Skeletal muscle satellite cell (primary cell): ENCODE data around the gene SYT10.
"Not testable (repeated sequence)": the region's sequence is repeated elsewhere in the genome, so short reads cannot be mapped to it uniquely, and the experiment has no call there.

Source experiments
- H3K27me3 ChIP-seq: 2 replicates; pipeline ENCODE4 v1.7.0; 2013; ENCODE audit warnings: low read length; ENCODE audit not compliant: control insufficient read depth, insufficient read depth
- H3K36me3 ChIP-seq: 2 replicates; pipeline ENCODE4 v1.7.0; 2013; ENCODE audit warnings: mild to moderate bottlenecking, control low read depth, low read length; ENCODE audit not compliant: insufficient read depth
- H3K4me1 ChIP-seq: 2 replicates; pipeline ENCODE4 v1.7.0; 2013; ENCODE audit warnings: low read length; ENCODE audit not compliant: control insufficient read depth, insufficient read depth
- H3K4me2 ChIP-seq: 2 replicates; pipeline ENCODE4 v1.7.0; 2013; ENCODE audit warnings: mild to moderate bottlenecking, low read length
- H3K4me3 ChIP-seq: 2 replicates; pipeline ENCODE4 v1.7.0; 2013; ENCODE audit warnings: low read length
- H3K9ac ChIP-seq: 2 replicates; pipeline ENCODE4 v1.7.0; 2013; ENCODE audit warnings: mild to moderate bottlenecking, low read depth, low read length, moderate library complexity
- H3K9me3 ChIP-seq: replicated peaks from 2 replicates; pipeline ENCODE4 v1.7.0; 2013; ENCODE audit warnings: mild to moderate bottlenecking, control low read depth, low read length

Gene SYT10

DNA sequence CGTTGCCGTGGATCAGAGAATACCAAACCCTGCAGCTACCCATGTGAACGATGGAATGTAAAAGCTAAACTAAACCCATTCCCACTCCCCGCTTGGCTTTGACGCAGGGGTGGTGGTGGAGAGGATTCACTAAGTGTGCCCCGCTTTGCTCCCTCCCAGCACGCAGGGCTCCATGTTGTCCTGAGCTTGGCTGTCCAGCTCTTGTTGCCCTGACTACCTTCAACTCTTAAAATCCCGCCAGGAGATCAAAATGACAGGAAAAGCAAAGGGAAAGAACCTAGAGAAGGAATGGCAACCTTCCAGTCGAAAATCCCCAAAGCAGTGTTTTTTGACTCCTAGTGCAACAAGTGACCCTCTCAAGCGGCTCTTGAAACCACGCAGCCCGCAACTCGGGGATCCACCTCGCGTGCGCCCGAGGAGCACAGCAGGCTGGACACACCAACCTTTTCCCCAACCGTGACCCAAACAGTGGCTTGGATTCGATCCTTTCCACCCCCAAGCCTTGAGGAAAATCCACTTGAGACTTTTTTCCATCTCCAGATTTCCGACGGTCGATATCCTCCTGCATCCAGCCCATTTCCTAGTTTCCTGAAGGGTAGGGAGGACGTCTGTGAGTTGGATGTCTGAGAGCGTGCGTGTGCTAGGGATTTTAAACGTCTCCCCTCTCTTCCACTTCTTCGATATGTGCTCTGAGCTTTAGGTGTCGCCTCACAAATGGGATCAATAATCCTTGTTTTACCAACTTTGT is 1.4 kb downstream of the SYT10 start:
- no peak overlapping the region for H3K9ac ChIP-seq
- peak overlapping the region; percentile 86 for H3K4me2 ChIP-seq
- no peaks in the 10 kb centered on the region for H3K36me3 ChIP-seq
- H3K27me3 ChIP-seq: peaks cover 38% of the 10 kb centered on the region
- H3K4me3 ChIP-seq: no peak overlapping the region
- peaks cover 6% of the 10 kb centered on the region for H3K4me1 ChIP-seq
- no peaks in the 10 kb centered on the region for H3K9me3 ChIP-seq

DNA sequence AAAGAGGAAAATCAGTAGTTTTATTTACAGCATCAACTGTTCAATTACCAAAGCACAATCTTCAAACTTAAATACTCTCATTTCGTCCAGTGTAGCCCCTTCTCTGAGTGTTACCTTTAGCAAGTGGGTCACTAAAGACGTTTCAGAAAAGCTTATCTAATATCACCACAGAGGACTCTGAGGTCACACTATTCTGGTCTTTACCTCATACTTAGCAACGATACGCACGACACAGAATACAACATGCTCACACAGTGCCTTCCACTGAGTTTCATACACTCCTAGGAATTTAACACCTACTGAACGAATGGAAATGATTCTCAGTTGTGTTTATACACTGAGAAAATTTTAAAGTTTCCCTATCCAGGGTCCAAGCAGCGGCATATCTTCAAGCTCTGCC is 2.0 kb downstream of the SYT10 start:
- Histone ChIP-seq H3K27me3 (peaks cover 38% of the 10 kb centered on the region), H3K9me3 (no peaks in the 10 kb centered on the region), H3K4me3 (no peak overlapping the region), H3K4me2 (no peak overlapping the region), H3K9ac (no peak overlapping the region), H3K4me1 (peaks cover 6% of the 10 kb centered on the region), H3K36me3 (no peaks in the 10 kb centered on the region)

DNA sequence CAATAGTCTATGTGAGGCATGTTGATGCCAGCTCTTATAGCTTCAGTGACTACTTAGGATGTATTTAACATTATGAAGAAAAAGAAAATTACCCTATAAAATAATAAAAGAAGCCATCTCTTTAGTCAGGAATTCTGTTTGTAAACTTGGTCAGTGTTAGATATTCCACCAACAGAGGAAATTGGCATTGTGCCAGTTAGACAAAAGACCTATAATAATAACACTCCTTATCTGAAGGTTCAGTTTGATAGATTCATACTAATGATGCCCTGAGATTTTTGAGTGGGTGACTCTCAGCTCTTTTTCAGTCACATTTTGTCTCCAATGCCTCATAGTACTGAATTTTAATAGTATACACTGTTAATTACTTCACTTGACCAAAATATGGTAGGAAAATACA is 6.6 kb downstream of the SYT10 start:
- no peaks in the 10 kb centered on the region for H3K36me3 ChIP-seq
- H3K4me3 ChIP-seq: no peak overlapping the region
- no peaks in the 10 kb centered on the region for H3K9me3 ChIP-seq
- H3K27me3 ChIP-seq: peaks cover 6% of the 10 kb centered on the region
- H3K9ac ChIP-seq: no peak overlapping the region
- no peaks in the 10 kb centered on the region for H3K4me1 ChIP-seq
- no peak overlapping the region for H3K4me2 ChIP-seq

DNA sequence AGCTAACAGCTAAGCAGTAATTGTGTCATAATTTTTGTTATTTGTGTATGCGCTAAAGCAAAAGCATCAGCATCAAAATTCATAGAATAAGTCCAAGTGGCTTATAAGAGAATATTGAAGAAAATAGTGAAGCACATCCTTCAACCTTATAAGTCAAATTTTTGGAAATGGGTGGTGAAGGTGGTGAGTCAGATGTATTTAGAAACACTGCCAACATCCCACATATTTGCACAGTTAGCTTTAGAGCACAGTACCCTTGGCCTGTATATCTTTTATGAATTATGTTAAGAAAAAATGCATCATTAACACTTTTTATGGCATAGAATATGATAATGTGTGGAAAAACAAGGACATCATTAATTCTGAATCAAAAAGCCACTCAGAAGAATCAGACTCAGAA is 8.0 kb downstream of the SYT10 start:
- H3K4me3 ChIP-seq: no peak overlapping the region
- no peak overlapping the region for H3K9ac ChIP-seq
- H3K9me3 ChIP-seq: no peaks in the 10 kb centered on the region
- no peak overlapping the region for H3K4me2 ChIP-seq
- no peaks in the 10 kb centered on the region for H3K27me3 ChIP-seq
- no peaks in the 10 kb centered on the region for H3K4me1 ChIP-seq
- no peaks in the 10 kb centered on the region for H3K36me3 ChIP-seq

DNA sequence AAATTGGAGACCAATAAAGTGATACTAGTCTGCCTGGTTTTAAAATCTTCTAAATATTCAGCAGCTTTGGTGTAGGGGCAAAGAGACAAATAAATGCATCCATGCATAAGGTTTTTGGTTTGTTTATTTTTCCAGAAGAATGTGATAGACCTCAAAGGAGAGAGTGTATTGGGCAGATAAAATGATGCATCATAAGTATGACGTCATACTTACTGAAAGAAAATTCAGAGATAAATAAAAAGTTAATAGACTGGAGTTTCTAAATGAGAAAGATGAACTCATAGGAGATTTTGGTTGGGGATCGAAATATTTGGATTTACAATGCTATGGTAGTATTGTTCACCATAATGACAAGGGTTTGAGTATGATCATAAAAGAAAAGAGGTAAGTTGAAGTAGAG is 10.2 kb downstream of the SYT10 start:
- H3K4me2 ChIP-seq: no peak overlapping the region
- H3K4me3 ChIP-seq: no peak overlapping the region
- no peaks in the 10 kb centered on the region for H3K36me3 ChIP-seq
- H3K9ac ChIP-seq: no peak overlapping the region
- no peaks in the 10 kb centered on the region for H3K9me3 ChIP-seq
- H3K27me3 ChIP-seq: no peaks in the 10 kb centered on the region
- H3K4me1 ChIP-seq: no peaks in the 10 kb centered on the region

DNA sequence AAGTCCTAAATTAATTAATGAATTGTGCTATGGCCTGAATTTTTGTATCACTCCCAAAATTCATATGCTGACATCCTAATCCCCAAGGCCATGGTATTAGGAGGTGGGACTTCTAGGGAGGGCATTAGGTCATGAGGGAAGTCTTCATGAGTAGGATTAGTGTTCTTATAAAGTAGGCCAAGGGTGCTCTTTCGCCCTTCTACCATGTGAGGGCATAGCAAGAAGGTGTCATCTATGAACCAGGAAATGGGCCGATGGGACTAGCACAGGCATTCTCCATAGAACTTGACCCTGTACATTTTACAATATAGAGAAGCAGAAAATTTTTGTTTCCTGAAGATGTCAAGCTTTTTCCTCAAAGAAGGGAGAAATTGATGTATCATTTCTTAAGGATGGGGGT is 12.5 kb downstream of the SYT10 start:
- Histone ChIP-seq H3K4me1 (no peaks in the 10 kb centered on the region), H3K4me3 (no peak overlapping the region), H3K36me3 (no peaks in the 10 kb centered on the region)

DNA sequence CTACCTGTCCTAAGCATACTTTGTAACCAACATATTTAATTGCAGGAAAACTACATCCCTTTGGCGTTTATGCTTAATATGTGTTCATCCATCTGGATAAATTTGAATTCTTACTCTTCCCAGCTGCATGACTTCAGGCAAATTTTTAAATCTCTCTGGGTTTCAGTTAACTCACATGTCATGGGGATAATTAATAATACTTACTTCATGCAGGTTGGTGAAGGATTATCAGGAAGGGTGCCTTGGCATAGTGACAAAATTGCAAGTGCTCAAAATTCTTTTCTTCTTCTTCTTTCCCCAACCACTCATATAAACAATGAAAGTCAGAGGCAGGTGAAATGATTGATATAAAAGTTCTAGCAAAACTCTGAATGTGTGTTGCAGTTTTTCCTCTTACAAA is 15.9 kb downstream of the SYT10 start:
- Histone ChIP-seq H3K4me1 (no peaks in the 10 kb centered on the region), H3K4me2 (no peak overlapping the region), H3K9me3 (no peaks in the 10 kb centered on the region), H3K4me3 (no peak overlapping the region), H3K36me3 (no peaks in the 10 kb centered on the region), H3K27me3 (no peaks in the 10 kb centered on the region), H3K9ac (no peak overlapping the region)

More for the DNA sequence above, 12.5 kb downstream of the SYT10 start:
- Histone ChIP-seq H3K27me3 (no peaks in the 10 kb centered on the region), H3K9ac (no peak overlapping the region), H3K4me2 (no peak overlapping the region), H3K9me3 (no peaks in the 10 kb centered on the region)

DNA sequence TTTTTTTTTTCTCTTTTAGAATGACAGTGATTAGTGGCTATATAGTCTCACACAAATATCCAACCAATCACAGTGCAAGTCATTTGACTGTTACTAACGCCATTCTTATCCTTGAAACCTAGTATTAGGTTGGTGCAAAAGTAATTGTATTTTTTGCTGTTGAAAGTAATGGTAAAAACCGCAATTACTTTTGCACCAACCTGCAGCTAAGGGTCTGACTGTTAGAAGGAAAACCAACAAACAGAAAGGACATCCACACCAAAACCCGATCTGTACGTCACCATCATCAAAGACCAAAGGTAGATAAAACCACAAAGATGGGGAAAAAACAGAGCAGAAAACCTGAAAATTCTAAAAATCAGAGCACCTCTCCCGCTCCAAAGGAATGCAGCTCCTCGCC is 27.2 kb downstream of the SYT10 start:
- H3K36me3 ChIP-seq, H3K9me3 ChIP-seq, H3K4me2 ChIP-seq, H3K27me3 ChIP-seq, H3K9ac ChIP-seq, H3K4me3 ChIP-seq, H3K4me1 ChIP-seq: not testable (repeated sequence)

DNA sequence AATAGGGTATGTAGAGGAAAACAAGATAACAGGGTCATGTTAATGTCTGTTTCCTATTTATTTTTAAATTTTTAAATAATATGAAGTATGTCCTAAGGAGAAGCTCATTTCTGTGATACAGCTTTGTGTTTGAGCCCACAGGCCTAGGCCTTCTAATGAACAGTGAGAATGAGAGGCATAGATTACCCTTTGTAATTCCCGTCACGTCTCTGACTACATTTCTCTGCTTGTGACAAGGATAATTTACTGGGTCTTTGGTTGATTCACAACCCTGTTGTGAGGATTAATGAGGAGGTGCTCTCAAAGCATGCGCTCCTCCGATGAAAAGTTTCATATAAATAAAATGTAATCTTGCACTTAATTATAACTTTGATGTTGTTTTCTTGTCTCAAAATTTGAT is 56.1 kb downstream of the SYT10 start:
- H3K9me3 ChIP-seq: no peaks in the 10 kb centered on the region
- H3K9ac ChIP-seq: no peak overlapping the region
- no peak overlapping the region for H3K4me3 ChIP-seq
- no peaks in the 10 kb centered on the region for H3K4me1 ChIP-seq
- H3K27me3 ChIP-seq: no peaks in the 10 kb centered on the region
- H3K36me3 ChIP-seq: no peaks in the 10 kb centered on the region
- no peak overlapping the region for H3K4me2 ChIP-seq

DNA sequence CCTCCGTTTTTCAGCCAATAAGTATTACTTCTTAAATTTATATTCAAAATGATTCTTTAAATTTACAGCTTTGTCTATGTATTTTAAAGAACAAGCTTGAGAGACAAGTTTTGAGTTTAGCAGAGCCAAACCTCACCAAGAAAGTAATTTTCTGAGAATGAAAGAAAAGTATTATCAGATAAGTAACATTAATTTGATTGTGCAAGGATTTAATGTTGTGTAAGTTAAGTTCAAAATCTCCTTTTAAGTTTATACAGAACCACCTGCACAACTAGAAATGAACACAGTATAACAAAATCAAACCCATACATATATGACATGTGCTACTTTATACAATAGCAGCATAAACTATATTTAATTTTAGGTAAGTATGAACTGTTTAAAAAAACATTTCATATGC is 63.5 kb downstream of the SYT10 start:
- no peak overlapping the region for H3K4me3 ChIP-seq
- no peak overlapping the region for H3K4me2 ChIP-seq
- H3K27me3 ChIP-seq: no peaks in the 10 kb centered on the region
- H3K9ac ChIP-seq: no peak overlapping the region
- no peaks in the 10 kb centered on the region for H3K9me3 ChIP-seq
- H3K36me3 ChIP-seq: no peaks in the 10 kb centered on the region
- H3K4me1 ChIP-seq: no peaks in the 10 kb centered on the region

DNA sequence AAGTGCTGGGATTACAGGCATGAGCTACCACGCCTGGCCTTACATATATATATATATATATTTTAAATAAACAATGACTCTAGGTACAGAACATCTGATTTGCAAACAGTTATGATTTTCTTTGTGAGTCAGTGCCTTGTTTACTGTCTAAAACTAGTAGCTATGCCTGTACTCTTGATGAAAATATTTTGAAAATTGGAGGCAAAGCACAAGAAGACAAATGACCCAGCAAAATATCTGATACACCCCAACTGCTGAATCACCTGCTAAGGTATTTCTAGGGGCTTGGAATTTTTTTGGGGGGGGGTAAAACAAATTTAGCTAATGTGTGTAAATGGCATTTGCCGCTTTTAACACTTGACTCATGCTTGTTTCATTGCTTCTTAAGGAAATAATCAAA is 69.3 kb downstream of the SYT10 start:
- H3K4me2 ChIP-seq: no peak overlapping the region
- H3K9me3 ChIP-seq: no peaks in the 10 kb centered on the region

DNA sequence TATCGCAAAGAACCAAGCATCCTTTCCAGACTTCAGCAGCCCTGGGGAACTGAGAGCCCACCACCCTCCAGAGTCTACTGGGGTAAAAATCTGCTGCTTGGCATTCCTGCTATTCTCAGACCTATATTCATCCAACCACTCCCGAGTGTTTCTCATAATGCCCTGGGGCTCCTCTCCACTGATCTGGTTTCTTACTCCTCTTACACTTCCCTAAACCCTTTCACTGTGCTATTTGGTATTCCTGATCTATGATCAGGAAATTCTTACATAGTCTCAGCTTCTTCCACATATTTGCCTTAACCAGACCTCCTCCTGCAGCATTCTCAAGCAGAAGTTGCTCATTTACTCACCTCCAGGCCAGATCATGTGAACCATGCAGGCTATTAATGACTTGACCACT is 82.4 kb downstream of the SYT10 start:
- Histone ChIP-seq H3K9ac (no peak overlapping the region), H3K27me3 (no peaks in the 10 kb centered on the region), H3K9me3 (no peaks in the 10 kb centered on the region), H3K36me3 (no peaks in the 10 kb centered on the region), H3K4me1 (no peaks in the 10 kb centered on the region), H3K4me3 (no peak overlapping the region), H3K4me2 (no peak overlapping the region)

More for the DNA sequence above, 69.3 kb downstream of the SYT10 start:
- no peaks in the 10 kb centered on the region for H3K4me1 ChIP-seq
- no peak overlapping the region for H3K9ac ChIP-seq
- H3K27me3 ChIP-seq: no peaks in the 10 kb centered on the region
- no peaks in the 10 kb centered on the region for H3K36me3 ChIP-seq
- H3K4me3 ChIP-seq: no peak overlapping the region
